A549 treated with GW870086 at 1 μM for 4 hours (cell line): ENCODE results near the gene PRR15. TPM values are rescaled to one million over a fixed set of nuclear protein-coding genes. Genes with fewer than 3 reads are reported as not detected.

Source experiments
- total RNA-seq: library from RNA; stranded (reverse); fragments of 200-300 nt; extraction: Qiagen RNA extraction; gene quantifications from 5 replicates; pipeline ENCODE4 v1.2.3, GENCODE V29; 2022; ENCODE audit warnings: low read depth

PRR15 gene
- total RNA-seq = 2.3 to 4.0 TPM (median 3.2 TPM) in 5 replicates

GRCh38 chr7:29563590-29564495 is at the start of gene PRR15:
Gene PRR15 (plus strand): TSS chr7:29563835. CDS start chr7:29566330, 2,495 bp downstream.

Other genes with a start within 250 kb of the PRR15 start
- gene WIPF3, start 242.7 kb downstream of the PRR15 start, total RNA-seq = 0.35 to 0.84 TPM (median 0.61 TPM) in 5 replicates